IMR-90 (cell line): ENCODE data around the gene NABP1.

Experiments
- BHLHE40 ChIP-seq: fragments of 150-350 bp; IDR thresholded peaks from 2 replicates; pipeline ENCODE4 v1.6.1; 2016; ENCODE audit warnings: mild to moderate bottlenecking, low read depth, low read length
- CEBPB ChIP-seq: IDR thresholded peaks from 2 replicates; pipeline ENCODE4 v1.6.1; 2012; ENCODE audit warnings: low read depth, low read length, improper control_type of control experiment
- CHD1 ChIP-seq: IDR thresholded peaks from 2 replicates; pipeline ENCODE4 v1.6.1; 2012; ENCODE audit warnings: low read depth, low read length, improper control_type of control experiment
- CTCF ChIP-seq: conservative IDR thresholded peaks from 2 replicates; pipeline ENCODE4 v1.5.1; 2012; ENCODE audit warnings: mild to moderate bottlenecking, low read depth, low read length, improper control_type of control experiment
- ELK1 ChIP-seq: fragments of 150-350 bp; IDR thresholded peaks from 2 replicates; pipeline ENCODE4 v1.6.1; 2016; ENCODE audit warnings: low read depth, mild to moderate bottlenecking, low read length, moderate library complexity, borderline replicate concordance
- FOS ChIP-seq: fragments of 150-350 bp; IDR thresholded peaks from 2 replicates; pipeline ENCODE4 v1.6.1; 2016; ENCODE audit warnings: low read depth, low read length
- MXI1 ChIP-seq: IDR thresholded peaks from 2 replicates; pipeline ENCODE4 v1.6.1; 2012; ENCODE audit warnings: low read depth, mild to moderate bottlenecking, low read length, moderate library complexity, borderline replicate concordance
- NFE2L2 ChIP-seq: fragments of 150-350 bp; IDR thresholded peaks from 2 replicates; pipeline ENCODE4 v1.6.1; 2016; ENCODE audit warnings: low read depth, mild to moderate bottlenecking, low read length
- POLR2A ChIP-seq: IDR thresholded peaks from 2 replicates; pipeline ENCODE4 v1.6.1; 2012; ENCODE audit warnings: mild to moderate bottlenecking, low read depth, low read length
- RAD21 ChIP-seq: IDR thresholded peaks from 2 replicates; pipeline ENCODE4 v1.6.1; 2012; ENCODE audit warnings: low read length, improper control_type of control experiment
- RCOR1 ChIP-seq: IDR thresholded peaks from 2 replicates; pipeline ENCODE4 v1.6.1; 2012; ENCODE audit warnings: mild to moderate bottlenecking, low read length, improper control_type of control experiment; ENCODE audit not compliant: insufficient replicate concordance
- RFX5 ChIP-seq: IDR thresholded peaks from 2 replicates; pipeline ENCODE4 v1.8.0; 2012; ENCODE audit warnings: low read depth, mild to moderate bottlenecking, low read length, moderate library complexity
- USF2 ChIP-seq: fragments of 150-350 bp; IDR thresholded peaks from 2 replicates; pipeline ENCODE4 v1.6.1; 2017; ENCODE audit warnings: mild to moderate bottlenecking, antibody characterized with exemption, low read length, low read depth

- TF ChIP-seq POLR2A (no peak), CTCF (no peak), CHD1 (no peak), USF2 (no peak), FOS (no peak), RAD21 (no peak), RFX5 (no peak), MXI1 (no peak), CEBPB (no peak), BHLHE40 (no peak), RCOR1 (no peak), NFE2L2 (no peak), ELK1 (no peak)
Observed at GRCh38 chr2:191659198-191659597, 18.7 kb upstream of the NABP1 start.
